HG02885 (cell line): ENCODE data around the gene PUDP.
"Not testable (repeated sequence)": the region's sequence is repeated elsewhere in the genome, so short reads cannot be mapped to it uniquely, and the experiment has no call there.

Source experiments
- ATAC-seq: cut with Tn5 transposase; IDR thresholded peaks from one replicate; pipeline ENCODE4 v1.9.1; 2021; ENCODE audit warnings: mild to moderate bottlenecking; ENCODE audit not compliant: unreplicated experiment, poor library complexity

PUDP gene

DNA sequence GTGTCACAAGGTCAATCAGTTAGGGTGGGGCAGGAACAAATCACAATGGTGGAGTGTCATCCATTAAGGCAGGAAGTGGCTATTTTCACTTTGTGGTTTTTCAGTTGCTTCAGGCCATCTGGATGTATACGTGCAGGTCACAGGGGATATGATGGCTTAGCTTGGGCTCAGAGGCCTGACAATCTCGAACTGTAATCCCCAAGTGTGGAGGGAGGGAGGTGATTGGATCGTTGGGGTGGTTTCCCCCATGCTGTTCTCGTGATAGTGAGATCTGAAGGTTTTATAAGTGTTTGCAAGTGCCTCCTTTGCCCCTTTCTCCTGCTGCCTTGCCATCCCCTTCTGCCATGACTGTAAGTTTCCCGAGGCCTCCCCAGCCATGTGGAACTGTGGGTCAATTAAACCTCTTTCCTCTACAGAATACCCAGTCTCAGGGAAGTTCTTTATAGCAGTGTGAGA, 37.1 kb downstream of the PUDP start:
- peak; percentile 54 for ATAC-seq

GRCh38 chrX:7109838-7110793, 37.8 kb downstream of the PUDP start:
- ATAC-seq = peak; percentile 76

- no peak for ATAC-seq
These were observed 38.9 kb downstream of the PUDP start for GRCh38 chrX:7109049-7109531.

GRCh38 chrX:7108030-7108429, 39.9 kb downstream of the PUDP start:
- ATAC-seq = no peak

DNA sequence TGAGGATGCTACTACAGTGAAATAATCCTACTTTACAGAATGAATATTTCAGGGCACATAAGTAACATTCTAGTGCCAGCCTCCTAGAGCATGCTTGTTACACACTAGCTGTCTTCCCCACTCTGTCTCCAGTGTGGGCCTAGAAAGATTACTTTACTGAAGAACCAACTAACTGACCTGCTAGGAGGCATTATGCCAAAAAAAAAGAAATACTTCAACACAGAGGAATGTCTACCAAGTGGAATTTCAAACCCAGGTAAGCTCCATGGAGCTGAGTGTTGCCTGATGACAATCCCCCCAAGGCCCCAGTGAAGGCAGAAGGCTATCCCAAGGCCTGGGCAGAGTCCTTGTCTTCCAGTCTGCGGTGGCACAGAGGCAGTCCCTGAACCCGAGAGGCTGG, 41.3 kb downstream of the PUDP start:
- ATAC-seq = no peak

- ATAC-seq = no peak
These were observed 45.8 kb downstream of the PUDP start for GRCh38 chrX:7102119-7102518.

DNA sequence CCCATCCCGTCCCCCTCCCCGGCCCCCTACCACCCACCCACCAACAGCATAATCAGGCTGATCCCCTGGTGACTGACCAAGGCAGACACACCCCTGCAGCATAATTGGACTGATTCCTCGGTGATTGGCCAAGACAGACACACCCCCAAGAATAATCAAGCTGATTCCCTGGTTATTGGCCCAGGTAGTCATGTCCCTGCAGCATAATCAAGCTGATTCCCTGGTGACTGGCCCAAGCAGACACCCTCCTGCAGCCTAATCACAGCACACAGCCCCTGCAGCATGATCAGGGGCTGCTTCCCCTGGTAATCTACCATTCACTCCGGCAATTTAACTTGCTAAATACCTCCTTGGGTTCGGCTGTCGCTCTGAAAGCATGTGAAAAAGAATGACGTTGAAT, 47.9 kb downstream of the PUDP start:
- no peak for ATAC-seq

- ATAC-seq = not testable (repeated sequence)
These were observed 52.3 kb downstream of the PUDP start for GRCh38 chrX:7095657-7096056.

GRCh38 chrX:7093305-7093704, 54.6 kb downstream of the PUDP start:
- no peak for ATAC-seq

DNA sequence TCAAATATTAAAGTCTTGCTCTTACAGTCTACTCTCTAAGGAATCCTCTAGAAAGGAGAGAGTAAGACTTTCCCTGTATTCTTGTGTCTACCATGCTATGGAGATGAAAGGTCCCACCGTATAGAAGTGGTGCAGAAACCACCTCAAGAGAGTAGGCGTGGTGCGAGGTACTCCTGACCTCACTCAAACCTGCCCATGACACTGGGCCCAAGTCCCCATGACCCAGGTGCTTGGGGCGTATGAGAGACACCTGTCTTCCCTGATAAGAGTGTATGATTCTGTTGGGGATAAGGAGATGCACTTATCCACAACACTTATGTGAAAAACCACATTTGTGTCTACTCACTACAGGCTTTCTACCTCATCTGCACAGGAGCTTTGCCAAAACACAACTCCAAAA, 55.4 kb downstream of the PUDP start:
- no peak for ATAC-seq

- peak; percentile 41 for ATAC-seq
These were observed 56.0 kb downstream of the PUDP start for GRCh38 chrX:7091923-7092322.

- no peak for ATAC-seq
These were observed 57.3 kb downstream of the PUDP start for GRCh38 chrX:7090641-7091040.

- ATAC-seq = peak; percentile 42
These were observed 58.9 kb downstream of the PUDP start for GRCh38 chrX:7088968-7089615.

DNA sequence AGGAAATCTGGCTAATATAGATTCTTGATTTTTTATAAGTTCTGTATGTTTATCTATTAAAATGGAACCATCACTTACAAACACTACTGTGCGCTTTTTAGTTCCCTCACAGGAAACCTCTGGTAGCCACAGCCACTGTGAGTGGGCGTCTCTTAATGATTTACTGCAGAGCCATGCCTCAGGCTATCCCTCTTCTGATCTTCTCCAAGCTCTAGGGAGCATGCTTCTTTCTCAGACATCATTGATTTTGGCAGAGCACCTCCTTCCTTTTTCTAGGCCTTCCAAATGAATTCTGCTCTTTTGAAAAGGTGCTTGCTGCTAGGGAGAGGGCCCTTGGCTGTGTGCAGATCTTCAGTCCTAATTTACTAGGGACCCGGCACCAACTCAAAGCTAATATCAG, 61.6 kb downstream of the PUDP start:
- peak; percentile 24 for ATAC-seq

DNA sequence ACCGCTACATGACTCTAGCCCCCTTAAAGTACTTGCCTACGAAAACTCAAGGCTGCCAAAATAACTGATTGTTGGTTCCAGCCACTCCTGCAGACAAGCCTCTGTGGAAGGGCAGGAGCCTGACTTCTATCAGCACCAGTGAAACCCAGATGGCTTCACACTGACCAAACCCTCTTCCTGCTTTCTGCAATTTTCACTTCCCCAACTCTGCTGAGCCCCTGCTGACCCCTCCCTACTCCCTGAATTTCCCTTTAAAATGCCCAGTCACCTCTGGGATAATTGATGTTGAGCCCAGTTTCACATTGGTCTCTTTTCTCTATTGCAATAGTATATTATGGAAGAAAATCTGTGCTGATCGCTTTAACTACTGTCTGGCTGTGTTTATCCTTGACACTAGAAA, 62.1 kb downstream of the PUDP start:
- no peak for ATAC-seq

- ATAC-seq = no peak
These were observed 63.1 kb downstream of the PUDP start for GRCh38 chrX:7084841-7085240.

DNA sequence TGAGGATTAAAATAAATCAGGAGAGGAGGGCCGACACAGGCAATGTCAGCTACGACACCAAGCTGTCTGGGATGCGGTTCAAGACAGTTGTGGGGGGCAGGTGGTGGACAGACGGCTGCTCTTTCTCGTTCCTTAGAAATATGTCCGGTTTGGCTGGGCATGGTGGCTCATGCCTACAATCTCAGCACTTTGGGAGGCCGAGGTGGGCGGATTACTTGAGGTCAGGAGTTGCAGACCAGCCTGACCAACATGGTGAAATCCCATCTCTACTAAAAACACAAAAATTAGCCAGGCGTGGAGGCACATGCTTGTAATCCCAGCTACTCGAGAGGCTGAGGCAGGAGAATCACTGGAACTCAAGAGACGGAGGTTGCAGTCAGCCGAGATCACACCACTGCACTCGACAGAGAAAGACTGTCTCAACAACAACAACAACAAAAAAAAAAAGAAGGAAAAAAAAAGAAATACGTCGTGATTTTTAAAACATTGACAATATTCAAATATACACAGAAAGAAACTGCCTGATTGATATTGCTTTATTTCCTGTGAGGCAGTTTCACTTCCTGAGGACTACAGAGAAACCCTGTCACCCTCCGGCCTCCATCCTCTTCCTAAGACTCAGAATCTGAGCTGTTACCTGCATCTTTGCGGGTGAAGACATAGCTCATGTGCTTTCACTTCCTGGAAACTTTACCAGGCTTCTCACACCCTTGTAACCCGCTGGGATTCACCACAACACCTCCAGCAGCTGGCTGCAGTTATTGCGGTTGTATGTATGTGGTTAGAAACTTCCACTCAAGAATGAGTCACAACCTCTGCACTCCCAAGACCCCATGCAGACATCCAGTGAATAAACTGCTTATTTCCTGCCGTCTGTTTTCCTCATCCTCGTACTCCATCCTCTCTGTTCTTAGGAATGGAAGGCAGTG, 64.2 kb downstream of the PUDP start:
- ATAC-seq = peak; percentile 92

- no peak for ATAC-seq
These were observed 64.9 kb downstream of the PUDP start for GRCh38 chrX:7083021-7083420.

DNA sequence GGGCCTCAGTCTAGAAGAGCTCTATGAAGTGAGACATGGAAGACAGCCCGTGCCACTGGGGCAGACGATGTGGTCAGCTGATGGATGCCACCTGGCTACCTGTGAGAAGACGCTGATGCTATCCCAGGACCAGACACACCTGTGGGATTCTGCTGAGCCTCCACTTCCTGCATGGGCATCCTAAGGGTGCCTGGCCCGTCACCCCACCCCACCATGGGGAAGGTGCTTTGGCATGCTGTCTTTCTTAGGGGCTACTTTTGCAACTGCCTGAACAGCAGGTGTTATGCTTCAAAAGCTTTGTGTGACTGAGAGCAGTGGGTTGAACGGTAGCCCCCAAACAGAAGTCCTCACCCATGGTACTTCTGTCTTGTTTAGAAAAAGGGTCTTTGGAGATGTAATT, 65.4 kb downstream of the PUDP start:
- ATAC-seq = no peak
